ENCODE measurements around the gene DLK1. TPM values are rescaled to one million over a fixed set of nuclear protein-coding genes. Genes with fewer than 3 reads are reported as not detected.

DLK1 gene
- total and polyA plus RNA-seq, 2 experiments from 2014 or later = not detected

GRCh38 chr14:100727086-100727872, 587 bp downstream of the DLK1 start:
- no peaks in the 10 kb centered on the region for H3K9me3 ChIP-seq (ENCODE audit: low read depth)
- TF ChIP-seq EZH2phosphoT487 (IDR thresholded peaks at IDR 0.05; ENCODE audit: insufficient read depth, low read depth) (0 out of 2 replicates have a peak, but pooled peaks have one; percentile 9), EZH2 (IDR thresholded peaks at IDR 0.05; ENCODE audit: insufficient read depth, poor library complexity, severe bottlenecking) (peak; percentile 65)
- no peaks in the 10 kb centered on the region for H3K9me2 ChIP-seq (ENCODE audit: insufficient read depth)
- peaks cover 60% of the 10 kb centered on the region for H3K27me3 ChIP-seq (replicated peaks; ENCODE audit: insufficient read depth)
- WGBS, 2 experiments (ENCODE audit: low coverage in 1 of 2, low lambda C conversion rate in 2 of 2, missing lambda C conversion rate in 2 of 2) = 3 to 5% methylated on average over 22 to 44 of the region's 47 CpGs
- no peak overlapping the region for H2AFZ ChIP-seq
- in situ Hi-C loops (cut with MboI) = no loop called here
- H3F3A ChIP-seq (ENCODE audit: insufficient read depth) = no peaks in the 10 kb centered on the region
- no peaks in the 10 kb centered on the region for H3K36me3 ChIP-seq (ENCODE audit: low read depth)
- DNase-seq = no peak
- no peaks in the 10 kb centered on the region for H4K20me1 ChIP-seq (ENCODE audit: insufficient read depth)
- H3K4me3 ChIP-seq = no peak overlapping the region
- H3K4me1 ChIP-seq (ENCODE audit: insufficient read depth) = no peaks in the 10 kb centered on the region
- no peak overlapping the region for H3K27ac ChIP-seq
- H3K79me2 ChIP-seq (ENCODE audit: insufficient read depth) = no peaks in the 10 kb centered on the region
- no peak overlapping the region for H3K9ac ChIP-seq
- no peak overlapping the region for H3K4me2 ChIP-seq (ENCODE audit: unreplicated experiment)

- no peaks in the 10 kb centered on the region for H3K36me3 ChIP-seq (ENCODE audit: low read depth)
- no peaks in the 10 kb centered on the region for H3K9me2 ChIP-seq (ENCODE audit: insufficient read depth)
- no peak overlapping the region for H3K4me2 ChIP-seq (ENCODE audit: unreplicated experiment)
- peaks cover 54% of the 10 kb centered on the region for H3K27me3 ChIP-seq (replicated peaks; ENCODE audit: insufficient read depth)
- H3K4me3 ChIP-seq = no peak overlapping the region
- WGBS, 2 experiments (ENCODE audit: low coverage in 1 of 2, low lambda C conversion rate in 2 of 2, missing lambda C conversion rate in 2 of 2) = 18 to 20% methylated on average over 12 of the region's 12 CpGs
- no peak for TF ChIP-seq EZH2 (IDR thresholded peaks at IDR 0.05; ENCODE audit: insufficient read depth, poor library complexity, severe bottlenecking)
- no peak for TF ChIP-seq EZH2phosphoT487 (IDR thresholded peaks at IDR 0.05; ENCODE audit: insufficient read depth, low read depth)
- H3K9me3 ChIP-seq (ENCODE audit: low read depth) = no peaks in the 10 kb centered on the region
- H4K20me1 ChIP-seq (ENCODE audit: insufficient read depth) = no peaks in the 10 kb centered on the region
- H2AFZ ChIP-seq = no peak overlapping the region
- H3K27ac ChIP-seq = no peak overlapping the region
- H3K9ac ChIP-seq = no peak overlapping the region
- in situ Hi-C loops (cut with MboI) = no loop called here
- no peaks in the 10 kb centered on the region for H3F3A ChIP-seq (ENCODE audit: insufficient read depth)
- no peaks in the 10 kb centered on the region for H3K4me1 ChIP-seq (ENCODE audit: insufficient read depth)
- no peak for DNase-seq
- H3K79me2 ChIP-seq (ENCODE audit: insufficient read depth) = no peaks in the 10 kb centered on the region
These were observed 1.2 kb downstream of the DLK1 start for GRCh38 chr14:100727873-100728240.

GRCh38 chr14:100728962-100729361, 2.3 kb downstream of the DLK1 start:
- H3K27me3 ChIP-seq (replicated peaks; ENCODE audit: insufficient read depth) = peaks cover 43% of the 10 kb centered on the region
- H3K9me3 ChIP-seq (ENCODE audit: low read depth) = no peaks in the 10 kb centered on the region
- H3K9me2 ChIP-seq (ENCODE audit: insufficient read depth) = no peaks in the 10 kb centered on the region
- in situ Hi-C loops (cut with MboI) = no loop called here
- no peaks in the 10 kb centered on the region for H3K79me2 ChIP-seq (ENCODE audit: insufficient read depth)
- H3K27ac ChIP-seq = no peak overlapping the region
- no peaks in the 10 kb centered on the region for H3K4me1 ChIP-seq (ENCODE audit: insufficient read depth)
- H3K4me2 ChIP-seq (ENCODE audit: unreplicated experiment) = no peak overlapping the region
- no peaks in the 10 kb centered on the region for H3K36me3 ChIP-seq (ENCODE audit: low read depth)
- no peaks in the 10 kb centered on the region for H4K20me1 ChIP-seq (ENCODE audit: insufficient read depth)
- TF ChIP-seq EZH2 (IDR thresholded peaks at IDR 0.05; ENCODE audit: insufficient read depth, poor library complexity, severe bottlenecking) = no peak
- no peak for TF ChIP-seq EZH2phosphoT487 (IDR thresholded peaks at IDR 0.05; ENCODE audit: insufficient read depth, low read depth)
- DNase-seq = no peak
- 67 to 70% methylated on average over 13 of the region's 13 CpGs for WGBS, 2 experiments (ENCODE audit: low coverage in 1 of 2, low lambda C conversion rate in 2 of 2, missing lambda C conversion rate in 2 of 2)
- H3K9ac ChIP-seq = no peak overlapping the region
- H2AFZ ChIP-seq = no peak overlapping the region
- H3F3A ChIP-seq (ENCODE audit: insufficient read depth) = no peaks in the 10 kb centered on the region
- H3K4me3 ChIP-seq = no peak overlapping the region

GRCh38 chr14:100729982-100730381, 3.3 kb downstream of the DLK1 start:
- Histone ChIP-seq H3K27ac (no peak overlapping the region), H4K20me1 (ENCODE audit: insufficient read depth) (no peaks in the 10 kb centered on the region), H2AFZ (no peak overlapping the region), H3K9me3 (ENCODE audit: low read depth) (no peaks in the 10 kb centered on the region), H3K4me2 (ENCODE audit: unreplicated experiment) (no peak overlapping the region), H3K4me3 (no peak overlapping the region), H3K9me2 (ENCODE audit: insufficient read depth) (no peaks in the 10 kb centered on the region), H3K36me3 (ENCODE audit: low read depth) (no peaks in the 10 kb centered on the region), H3K9ac (no peak overlapping the region), H3K27me3 (replicated peaks; ENCODE audit: insufficient read depth) (peaks cover 45% of the 10 kb centered on the region), H3F3A (ENCODE audit: insufficient read depth) (no peaks in the 10 kb centered on the region), H3K79me2 (ENCODE audit: insufficient read depth) (no peaks in the 10 kb centered on the region), H3K4me1 (ENCODE audit: insufficient read depth) (no peaks in the 10 kb centered on the region)
- in situ Hi-C loops (cut with MboI) = no loop called here
- no peak for DNase-seq
- TF ChIP-seq EZH2 (IDR thresholded peaks at IDR 0.05; ENCODE audit: insufficient read depth, poor library complexity, severe bottlenecking) (no peak), EZH2phosphoT487 (IDR thresholded peaks at IDR 0.05; ENCODE audit: insufficient read depth, low read depth) (no peak)
- 44 to 46% methylated on average over 7 of the region's 7 CpGs for WGBS, 2 experiments (ENCODE audit: low coverage in 1 of 2, low lambda C conversion rate in 2 of 2, missing lambda C conversion rate in 2 of 2)

Data from GM23248 (cell line).